GM23338 (cell line): ENCODE measurements around the gene PTPRN2. TPM values are rescaled to one million over a fixed set of nuclear protein-coding genes. Genes with fewer than 3 reads are reported as not detected.

Experiments used
- ATAC-seq: fragments of 200-7000 bp; cut with Tn5 transposase; 3 replicates; pipeline ENCODE4 v1.9.1; 2020
- DNase-seq: peaks from one replicate; pipeline ENCODE4 v3.0.0-alpha.2; 2015; ENCODE audit warnings: low spot score
- H2AFZ ChIP-seq: fragments of 200-600 bp; sonication (generic); 2 replicates; pipeline ENCODE4 v1.8.0; 2016; ENCODE audit warnings: antibody characterized with exemption, mild to moderate bottlenecking, moderate library complexity
- H3F3A ChIP-seq: fragments of 200-600 bp; sonication (generic); replicated peaks from 2 replicates; pipeline ENCODE4 v1.8.0; 2017; ENCODE audit warnings: antibody characterized with exemption, mixed run types, low read depth
- H3K27ac ChIP-seq: fragments of 200-600 bp; sonication (generic); 2 replicates; pipeline ENCODE4 v1.6.1; 2016; ENCODE audit warnings: low read depth
- H3K27me3 ChIP-seq: fragments of 200-600 bp; sonication (generic); 2 replicates; pipeline ENCODE4 v1.8.0; 2016; ENCODE audit warnings: mild to moderate bottlenecking, mixed run types, moderate library complexity; ENCODE audit not compliant: insufficient read depth
- H3K36me3 ChIP-seq: fragments of 200-600 bp; sonication (generic); 2 replicates; pipeline ENCODE4 v1.8.0; 2016; ENCODE audit warnings: mild to moderate bottlenecking; ENCODE audit not compliant: insufficient read depth
- H3K4me1 ChIP-seq: fragments of 200-600 bp; sonication (generic); 2 replicates; pipeline ENCODE4 v1.8.0; 2016; ENCODE audit warnings: mild to moderate bottlenecking, moderate library complexity; ENCODE audit not compliant: insufficient read depth
- H3K4me2 ChIP-seq: fragments of 200-600 bp; sonication (generic); 2 replicates; pipeline ENCODE4 v1.7.1; 2017; ENCODE audit warnings: mixed run types
- H3K4me3 ChIP-seq: fragments of 200-600 bp; sonication (generic); 2 replicates; pipeline ENCODE4 v1.6.1; 2016; ENCODE audit warnings: mixed run types
- H3K79me2 ChIP-seq: fragments of 200-600 bp; sonication (generic); replicated peaks from 2 replicates; pipeline ENCODE4 v1.8.0; 2017; ENCODE audit warnings: mild to moderate bottlenecking; ENCODE audit not compliant: insufficient read depth
- H3K9me2 ChIP-seq: fragments of 200-600 bp; sonication (generic); 2 replicates; pipeline ENCODE4 v1.8.0; 2017; ENCODE audit not compliant: insufficient read depth
- H4K20me1 ChIP-seq: fragments of 200-600 bp; sonication (generic); replicated peaks from 2 replicates; pipeline ENCODE4 v1.8.0; 2017; ENCODE audit warnings: mild to moderate bottlenecking; ENCODE audit not compliant: insufficient read depth
- H3K27ac Mint-ChIP-seq: 2 replicates; pipeline ENCODE4 v1.8.0; 2020; ENCODE audit warnings: inconsistent platforms, mild to moderate bottlenecking, moderate library complexity, mixed read lengths
- H3K27me3 Mint-ChIP-seq: 3 replicates; pipeline ENCODE4 v1.8.0; 2022; ENCODE audit warnings: low read depth, mild to moderate bottlenecking, moderate library complexity, mixed read lengths, inconsistent platforms; ENCODE audit not compliant: insufficient read depth, poor library complexity
- H3K36me3 Mint-ChIP-seq: 3 replicates; pipeline ENCODE4 v1.8.0; 2021; ENCODE audit warnings: low read depth, mild to moderate bottlenecking, inconsistent platforms, moderate library complexity, mixed read lengths
- H3K4me1 Mint-ChIP-seq: 3 replicates; pipeline ENCODE4 v1.8.0; 2020; ENCODE audit warnings: mild to moderate bottlenecking, inconsistent platforms, mixed read lengths
- H3K4me3 Mint-ChIP-seq: 3 replicates; pipeline ENCODE4 v1.8.0; 2021; ENCODE audit warnings: moderate library complexity, mild to moderate bottlenecking, inconsistent platforms, mixed read lengths
- H3K9me3 Mint-ChIP-seq: 3 replicates; pipeline ENCODE4 v1.8.0; 2020; ENCODE audit warnings: moderate library complexity, mild to moderate bottlenecking, inconsistent platforms, mixed read lengths
- CREB1 ChIP-seq: fragments of 250-450 bp; sonication (Bioruptor Pico); IDR thresholded peaks from 2 replicates; pipeline ENCODE4 v1.5.0; 2020; ENCODE audit warnings: low read depth, mild to moderate bottlenecking, moderate library complexity
- EZH2 ChIP-seq: fragments of 200-600 bp; sonication (generic); IDR thresholded peaks from one replicate; pipeline ENCODE4 v1.8.0; 2017; ENCODE audit warnings: antibody characterized with exemption, mild to moderate bottlenecking, low read depth; ENCODE audit not compliant: unreplicated experiment
- JUNB ChIP-seq: IDR thresholded peaks from one replicate; pipeline ENCODE4 v1.6.1; 2016; ENCODE audit warnings: antibody characterized with exemption; ENCODE audit not compliant: unreplicated experiment
- NANOG ChIP-seq: IDR thresholded peaks from 2 replicates; pipeline ENCODE4 v1.6.1; 2016; ENCODE audit warnings: antibody characterized with exemption, borderline replicate concordance
- STAT1 ChIP-seq: IDR thresholded peaks from one replicate; pipeline ENCODE4 v1.6.1; 2016; ENCODE audit warnings: antibody characterized with exemption; ENCODE audit not compliant: unreplicated experiment
- ZNF114 ChIP-seq: fragments of 250-450 bp; sonication (Bioruptor Pico); IDR thresholded peaks from 2 replicates; pipeline ENCODE4 v1.5.0; 2020; ENCODE audit warnings: mild to moderate bottlenecking, moderate library complexity
- ZNF331 ChIP-seq: fragments of 250-450 bp; sonication (Bioruptor Pico); IDR thresholded peaks from 2 replicates; pipeline ENCODE4 v1.5.0; 2020; ENCODE audit warnings: low read depth, mild to moderate bottlenecking, moderate library complexity
- polyA plus RNA-seq: library from polyadenylated mRNA; unstranded; fragments of >200 nt; fragmentation: Nextera tagmentation; extraction: Ambion mirVana; gene quantifications from 2 replicates; pipeline ENCODE4 v1.2.1, GENCODE V29; 2016
- total RNA-seq: library from RNA; depleted of rRNA; stranded (reverse); fragments of >200 nt; shearing (Covaris generic); gene quantifications from 2 replicates; pipeline ENCODE4 v1.2.3, GENCODE V29; 2014
- TF ChIP-seq, protein P1 (sequence below): IDR thresholded peaks from one replicate; pipeline ENCODE4 v1.6.1; 2018; ENCODE audit warnings: antibody characterized with exemption; ENCODE audit not compliant: unreplicated experiment
- TF ChIP-seq, protein P2 (sequence below): IDR thresholded peaks from 2 replicates; pipeline ENCODE4 v1.6.1; 2016; ENCODE audit warnings: antibody characterized with exemption

PTPRN2 gene
- total and polyA plus RNA-seq, 2 experiments from 2014 or later: 0.87 to 4.0 TPM

DNA sequence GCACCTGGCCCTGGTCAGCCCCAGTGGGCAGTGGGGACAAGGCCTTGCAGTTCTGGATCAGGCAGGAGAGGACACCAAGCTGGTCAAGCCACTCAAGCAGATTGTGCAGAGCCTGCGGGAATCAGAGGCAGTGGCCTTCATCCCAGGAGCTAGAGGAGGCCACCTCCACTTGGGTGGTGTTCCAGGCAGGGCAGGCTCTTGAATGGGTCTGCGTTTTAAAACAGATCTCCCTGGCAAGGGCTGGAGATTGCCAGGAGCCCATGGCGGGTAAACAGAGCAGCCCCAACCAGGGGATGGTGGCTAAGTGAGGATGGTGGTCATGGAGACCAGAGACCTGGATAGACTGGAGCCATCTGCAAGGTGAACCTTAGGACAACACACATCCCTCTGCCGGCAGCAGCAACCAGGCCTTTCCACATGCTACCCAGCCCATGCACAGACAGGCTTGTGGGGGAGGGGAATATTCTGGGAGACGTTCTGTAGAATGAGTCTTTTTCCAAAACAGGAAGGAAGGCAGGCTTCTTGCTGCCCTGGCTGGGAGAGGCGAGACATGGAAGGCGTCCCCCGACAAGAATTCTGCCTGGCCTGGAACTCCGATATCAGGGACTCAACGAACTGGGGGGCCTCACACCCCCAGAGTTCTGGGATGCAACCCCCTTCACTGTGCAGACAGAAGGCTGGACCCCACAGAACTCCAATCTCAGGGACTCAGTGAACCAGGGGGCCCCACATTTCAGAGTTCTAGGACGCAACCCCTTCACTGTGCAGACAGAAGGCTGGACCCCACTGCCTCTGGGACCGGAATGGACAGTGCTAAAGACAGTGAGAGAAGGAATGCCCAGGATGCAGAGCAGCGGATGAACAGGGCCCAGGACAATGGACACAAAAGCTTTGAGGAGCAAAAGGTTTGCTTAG is 264.8 kb downstream of the PTPRN2 start:
- H3K36me3 ChIP-seq: no peaks in the 10 kb centered on the region
- TF ChIP-seq CREB1 (CRISPR knock-in tag): no peak
- no peak for TF ChIP-seq NANOG
- TF ChIP-seq JUNB: no peak
- TF ChIP-seq, protein P1, sequence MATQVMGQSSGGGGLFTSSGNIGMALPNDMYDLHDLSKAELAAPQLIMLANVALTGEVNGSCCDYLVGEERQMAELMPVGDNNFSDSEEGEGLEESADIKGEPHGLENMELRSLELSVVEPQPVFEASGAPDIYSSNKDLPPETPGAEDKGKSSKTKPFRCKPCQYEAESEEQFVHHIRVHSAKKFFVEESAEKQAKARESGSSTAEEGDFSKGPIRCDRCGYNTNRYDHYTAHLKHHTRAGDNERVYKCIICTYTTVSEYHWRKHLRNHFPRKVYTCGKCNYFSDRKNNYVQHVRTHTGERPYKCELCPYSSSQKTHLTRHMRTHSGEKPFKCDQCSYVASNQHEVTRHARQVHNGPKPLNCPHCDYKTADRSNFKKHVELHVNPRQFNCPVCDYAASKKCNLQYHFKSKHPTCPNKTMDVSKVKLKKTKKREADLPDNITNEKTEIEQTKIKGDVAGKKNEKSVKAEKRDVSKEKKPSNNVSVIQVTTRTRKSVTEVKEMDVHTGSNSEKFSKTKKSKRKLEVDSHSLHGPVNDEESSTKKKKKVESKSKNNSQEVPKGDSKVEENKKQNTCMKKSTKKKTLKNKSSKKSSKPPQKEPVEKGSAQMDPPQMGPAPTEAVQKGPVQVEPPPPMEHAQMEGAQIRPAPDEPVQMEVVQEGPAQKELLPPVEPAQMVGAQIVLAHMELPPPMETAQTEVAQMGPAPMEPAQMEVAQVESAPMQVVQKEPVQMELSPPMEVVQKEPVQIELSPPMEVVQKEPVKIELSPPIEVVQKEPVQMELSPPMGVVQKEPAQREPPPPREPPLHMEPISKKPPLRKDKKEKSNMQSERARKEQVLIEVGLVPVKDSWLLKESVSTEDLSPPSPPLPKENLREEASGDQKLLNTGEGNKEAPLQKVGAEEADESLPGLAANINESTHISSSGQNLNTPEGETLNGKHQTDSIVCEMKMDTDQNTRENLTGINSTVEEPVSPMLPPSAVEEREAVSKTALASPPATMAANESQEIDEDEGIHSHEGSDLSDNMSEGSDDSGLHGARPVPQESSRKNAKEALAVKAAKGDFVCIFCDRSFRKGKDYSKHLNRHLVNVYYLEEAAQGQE: no peak
- no peak for TF ChIP-seq ZNF331 (CRISPR knock-in tag)
- TF ChIP-seq, protein P2, sequence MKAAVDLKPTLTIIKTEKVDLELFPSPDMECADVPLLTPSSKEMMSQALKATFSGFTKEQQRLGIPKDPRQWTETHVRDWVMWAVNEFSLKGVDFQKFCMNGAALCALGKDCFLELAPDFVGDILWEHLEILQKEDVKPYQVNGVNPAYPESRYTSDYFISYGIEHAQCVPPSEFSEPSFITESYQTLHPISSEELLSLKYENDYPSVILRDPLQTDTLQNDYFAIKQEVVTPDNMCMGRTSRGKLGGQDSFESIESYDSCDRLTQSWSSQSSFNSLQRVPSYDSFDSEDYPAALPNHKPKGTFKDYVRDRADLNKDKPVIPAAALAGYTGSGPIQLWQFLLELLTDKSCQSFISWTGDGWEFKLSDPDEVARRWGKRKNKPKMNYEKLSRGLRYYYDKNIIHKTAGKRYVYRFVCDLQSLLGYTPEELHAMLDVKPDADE: no peak
- TF ChIP-seq EZH2: no peak
- peaks cover 11% of the 10 kb centered on the region for H3F3A ChIP-seq
- H2AFZ ChIP-seq: no peak overlapping the region
- Mint-ChIP-seq H3K9me3 (peaks cover 91% of the 10 kb centered on the region), H3K36me3 (peaks cover 62% of the 10 kb centered on the region), H3K27me3 (peaks cover 3% of the 10 kb centered on the region), H3K27ac (no peak overlapping the region), H3K4me3 (no peak overlapping the region), H3K4me1 (no peaks in the 10 kb centered on the region)
- H3K27ac ChIP-seq: no peak overlapping the region
- no peaks in the 10 kb centered on the region for H3K27me3 ChIP-seq
- H3K9me2 ChIP-seq: no peaks in the 10 kb centered on the region
- ATAC-seq (no peak), DNase-seq (no peak)
- H4K20me1 ChIP-seq: no peaks in the 10 kb centered on the region
- no peaks in the 10 kb centered on the region for H3K4me1 ChIP-seq
- no peak overlapping the region for H3K4me2 ChIP-seq
- H3K4me3 ChIP-seq: no peak overlapping the region
- H3K79me2 ChIP-seq: no peaks in the 10 kb centered on the region

DNA sequence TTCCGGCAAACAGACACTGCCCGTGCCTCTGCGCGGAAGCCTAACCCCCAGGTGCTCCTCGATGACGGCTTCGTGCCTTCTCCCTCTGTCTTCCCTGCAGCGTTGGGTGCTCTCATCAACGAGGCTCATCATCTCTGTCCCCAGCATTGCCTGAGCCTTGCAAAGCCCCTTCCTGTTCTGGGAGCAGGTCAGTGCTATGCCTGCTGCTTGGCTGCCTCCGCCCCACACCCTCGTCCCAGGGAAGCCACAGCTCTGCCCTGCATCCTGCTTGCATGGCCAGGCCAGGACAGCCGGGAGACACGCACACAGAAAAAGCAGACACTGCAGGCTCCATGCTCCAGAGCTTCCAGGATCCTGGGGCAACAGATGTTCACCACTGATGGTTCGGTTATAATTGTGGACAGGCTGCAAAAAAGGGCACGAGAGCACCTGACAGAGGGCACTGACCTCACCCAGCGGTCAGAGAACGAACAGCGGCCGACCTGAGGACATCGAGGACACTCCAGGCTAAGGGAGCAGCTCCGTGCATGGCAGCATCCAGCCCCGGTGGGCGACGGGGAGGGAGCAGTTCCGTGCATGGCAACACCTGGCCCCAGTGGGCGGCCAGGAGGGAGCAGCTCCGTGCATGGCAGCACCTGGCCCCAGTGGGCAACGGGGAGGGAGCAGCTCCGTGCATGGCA is 265.5 kb downstream of the PTPRN2 start:
- H3K4me2 ChIP-seq: no peak overlapping the region
- H3K4me1 Mint-ChIP-seq: no peaks in the 10 kb centered on the region
- peaks cover 3% of the 10 kb centered on the region for H3K27me3 Mint-ChIP-seq
- DNase-seq (no peak), ATAC-seq (no peak)
- no peaks in the 10 kb centered on the region for H3K27me3 ChIP-seq
- H3K27ac ChIP-seq: no peak overlapping the region
- no peaks in the 10 kb centered on the region for H3K79me2 ChIP-seq
- no peaks in the 10 kb centered on the region for H3K4me1 ChIP-seq
- peaks cover 4% of the 10 kb centered on the region for H3F3A ChIP-seq
- H2AFZ ChIP-seq: no peak overlapping the region
- no peak overlapping the region for H3K27ac Mint-ChIP-seq
- no peaks in the 10 kb centered on the region for H4K20me1 ChIP-seq
- H3K36me3 Mint-ChIP-seq: peaks cover 58% of the 10 kb centered on the region
- H3K4me3 ChIP-seq: no peak overlapping the region
- no peaks in the 10 kb centered on the region for H3K9me2 ChIP-seq
- H3K4me3 Mint-ChIP-seq: no peak overlapping the region
- H3K36me3 ChIP-seq: no peaks in the 10 kb centered on the region
- H3K9me3 Mint-ChIP-seq: peaks cover 91% of the 10 kb centered on the region
- TF ChIP-seq STAT1: no peak
- TF ChIP-seq ZNF114 (CRISPR knock-in tag): no peak
- TF ChIP-seq EZH2: no peak
- TF ChIP-seq CREB1 (CRISPR knock-in tag): no peak
- no peak for TF ChIP-seq JUNB
- TF ChIP-seq ZNF331 (CRISPR knock-in tag): no peak
- TF ChIP-seq, protein P1: no peak
